GM21390 (cell line): ENCODE measurements around the gene KRTAP12-4.
"Not testable (repeated sequence)": the region's sequence is repeated elsewhere in the genome, so short reads cannot be mapped to it uniquely, and the experiment has no call there.

Experiments
- ATAC-seq: cut with Tn5 transposase; IDR thresholded peaks from one replicate; pipeline ENCODE4 v1.9.1; 2021; ENCODE audit not compliant: unreplicated experiment

KRTAP12-4 gene

DNA sequence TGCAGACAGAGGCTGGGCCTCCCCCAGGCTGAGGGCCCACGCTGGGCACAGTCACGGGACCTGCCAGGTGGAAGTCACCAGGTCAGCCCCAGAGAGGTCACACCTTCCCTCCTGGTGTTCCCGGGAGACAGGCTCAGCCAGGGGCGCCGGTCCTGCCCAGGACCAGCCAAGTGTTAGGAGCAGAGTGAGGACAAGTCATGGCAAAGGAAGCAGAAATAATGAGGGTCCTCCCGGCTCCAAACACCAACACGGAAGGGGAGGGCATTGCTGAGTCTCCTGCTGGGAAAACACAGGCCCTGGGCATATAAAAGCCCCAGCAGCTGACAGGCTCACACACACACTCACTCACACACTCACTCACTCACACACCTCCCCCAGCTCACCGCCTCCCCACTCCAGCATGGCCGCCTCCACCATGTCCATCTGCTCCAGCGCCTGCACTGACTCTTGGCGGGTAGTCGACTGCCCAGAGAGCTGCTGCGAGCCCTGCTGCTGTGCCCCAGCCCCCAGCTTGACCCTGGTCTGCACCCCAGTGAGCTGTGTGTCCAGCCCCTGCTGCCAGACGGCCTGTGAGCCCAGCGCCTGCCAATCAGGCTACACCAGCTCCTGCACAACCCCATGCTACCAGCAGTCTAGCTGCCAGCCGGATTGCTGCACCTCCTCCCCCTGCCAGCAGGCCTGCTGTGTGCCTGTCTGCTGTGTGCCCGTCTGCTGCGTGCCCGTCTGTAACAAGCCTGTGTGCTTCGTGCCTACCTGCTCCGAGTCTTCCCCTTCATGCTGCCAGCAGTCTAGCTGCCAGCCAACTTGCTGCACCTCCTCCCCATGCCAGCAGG, 17.2 kb downstream of the KRTAP12-4 start, which contains the start of gene KRTAP10-10:
KRTAP10-10 (plus strand) TSS at position 339 of the 833 bp plus-strand sequence; CDS start at position 401, 62 bp downstream.
- no peak for ATAC-seq

DNA sequence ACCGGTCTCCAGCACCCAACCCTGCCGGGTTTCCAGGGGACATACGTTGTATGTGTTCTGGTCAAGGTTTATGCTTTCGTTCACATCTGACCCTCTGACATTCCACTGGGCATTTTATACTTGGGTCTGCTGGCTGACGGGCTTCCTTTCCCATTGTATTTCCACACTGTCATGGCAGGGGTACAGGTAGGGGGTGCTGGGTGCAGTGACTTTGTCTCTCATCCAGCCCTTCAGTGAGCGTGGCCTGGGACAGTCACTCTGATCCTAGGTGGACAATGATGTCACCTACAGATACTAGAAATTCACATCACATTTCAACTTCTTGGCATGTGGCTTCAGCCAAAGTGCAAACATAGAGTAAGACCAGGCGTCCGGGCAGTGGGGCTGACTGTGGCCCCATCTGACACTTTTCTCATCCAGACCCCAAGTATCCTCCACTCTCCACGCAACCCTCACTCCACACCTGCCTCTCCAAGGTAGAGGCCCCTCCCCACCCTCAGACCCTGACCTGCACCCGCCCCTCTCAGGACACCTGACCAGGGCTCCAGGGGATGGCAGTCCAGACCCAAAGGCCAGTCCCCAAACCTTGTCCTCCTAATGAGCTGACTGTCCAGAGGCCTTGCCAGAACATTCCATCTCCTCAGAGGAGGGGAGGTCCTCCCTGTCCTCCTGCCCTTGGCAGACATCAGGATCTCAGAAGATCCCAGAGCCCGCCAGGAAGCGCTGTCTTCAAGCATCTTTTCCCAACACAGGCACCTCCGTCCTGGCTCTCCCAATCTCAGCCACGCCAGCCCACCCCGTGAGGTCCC, 18.0 kb downstream of the KRTAP12-4 start:
- no peak for ATAC-seq

DNA sequence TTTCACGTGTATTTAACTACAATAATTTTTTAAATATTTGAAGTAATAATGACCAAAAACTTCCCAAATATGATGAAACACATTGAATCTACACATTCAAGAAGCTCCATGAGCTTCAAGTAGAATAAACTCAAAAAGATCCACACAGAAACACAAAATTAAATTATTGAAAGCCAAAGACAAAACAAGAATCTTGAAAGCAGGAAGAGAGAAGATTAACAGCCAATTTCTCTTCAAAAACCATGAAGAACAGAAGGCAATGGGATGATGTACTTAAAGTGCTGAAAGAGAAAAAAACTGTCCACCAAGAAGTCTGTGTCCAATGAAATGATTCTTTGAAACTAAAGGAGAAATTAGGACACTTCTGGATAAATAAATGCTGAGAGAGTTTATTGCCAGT, 22.4 kb downstream of the KRTAP12-4 start:
- ATAC-seq = no peak

DNA sequence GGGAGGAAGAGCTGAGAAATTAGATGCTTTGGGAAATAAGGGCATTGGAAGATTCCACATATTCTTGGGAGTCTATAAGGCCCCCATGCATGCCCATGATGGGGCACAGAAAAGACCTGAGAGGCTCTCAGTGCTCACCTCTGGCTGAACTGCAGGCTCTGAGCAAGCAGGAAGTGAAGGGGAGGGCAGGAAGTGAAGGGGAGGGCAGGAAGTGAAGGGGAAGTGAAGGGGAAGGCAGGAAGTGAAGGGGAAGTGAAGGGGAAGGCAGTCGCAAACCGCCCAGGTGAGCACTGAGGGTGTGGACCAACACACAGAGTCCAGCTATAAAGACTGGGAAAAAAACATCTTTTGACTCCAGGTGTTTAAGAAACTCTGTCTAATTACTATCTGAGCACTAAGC, 24.0 kb downstream of the KRTAP12-4 start:
- no peak for ATAC-seq

DNA sequence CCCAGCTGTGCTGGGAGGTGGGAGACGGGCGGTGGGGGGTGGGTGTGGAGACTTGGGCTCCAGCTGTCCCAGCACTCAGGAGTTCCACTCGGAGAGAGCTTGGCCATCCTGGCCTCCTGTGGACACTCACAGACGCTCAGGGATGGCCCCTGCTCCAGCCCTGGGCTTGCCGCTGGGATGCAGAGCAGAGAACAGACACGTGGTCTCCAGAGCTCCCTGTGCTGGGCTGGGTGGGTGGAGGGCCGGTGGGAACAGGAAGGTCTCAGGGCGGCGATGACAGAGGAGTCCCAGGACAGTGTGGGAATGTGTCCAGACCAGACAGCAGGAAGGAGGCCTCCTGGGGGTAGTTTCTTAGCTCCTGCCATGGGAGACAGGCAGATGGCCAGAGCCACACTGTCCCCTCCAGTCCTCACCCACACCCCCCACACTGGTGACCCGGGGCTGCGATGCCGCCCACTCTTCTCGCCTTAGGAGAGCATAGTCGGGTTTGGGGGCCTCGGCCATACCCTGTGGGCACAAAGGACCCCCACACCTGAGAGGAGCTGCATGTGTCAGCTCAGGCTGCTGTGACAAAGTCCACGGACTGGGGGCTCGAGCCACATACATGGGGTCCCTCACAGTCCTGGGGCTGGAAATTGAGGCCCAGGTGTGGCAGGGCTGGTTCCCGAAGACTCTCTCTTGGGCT, 25.6 kb downstream of the KRTAP12-4 start:
- no peak for ATAC-seq

DNA sequence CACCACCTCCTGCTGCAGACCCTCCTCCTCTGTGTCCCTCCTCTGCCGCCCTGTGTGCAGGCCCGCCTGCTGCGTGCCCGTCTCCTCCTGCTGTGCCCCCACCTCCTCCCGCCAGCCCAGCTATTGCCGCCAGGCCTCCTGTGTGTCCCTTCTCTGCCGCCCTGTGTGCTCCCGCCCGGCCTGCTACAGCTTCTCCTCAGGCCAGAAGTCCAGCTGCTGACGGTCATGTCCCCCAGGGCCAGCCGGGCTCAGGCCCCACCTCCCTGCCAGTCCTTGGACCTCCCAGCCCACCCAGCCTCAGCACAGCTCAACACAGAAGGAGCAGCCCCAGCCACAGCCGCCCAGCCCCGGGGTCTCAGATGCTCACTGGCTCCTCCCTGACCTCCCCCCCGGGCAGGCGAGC, 26.6 kb downstream of the KRTAP12-4 start:
- not testable (repeated sequence) for ATAC-seq

DNA sequence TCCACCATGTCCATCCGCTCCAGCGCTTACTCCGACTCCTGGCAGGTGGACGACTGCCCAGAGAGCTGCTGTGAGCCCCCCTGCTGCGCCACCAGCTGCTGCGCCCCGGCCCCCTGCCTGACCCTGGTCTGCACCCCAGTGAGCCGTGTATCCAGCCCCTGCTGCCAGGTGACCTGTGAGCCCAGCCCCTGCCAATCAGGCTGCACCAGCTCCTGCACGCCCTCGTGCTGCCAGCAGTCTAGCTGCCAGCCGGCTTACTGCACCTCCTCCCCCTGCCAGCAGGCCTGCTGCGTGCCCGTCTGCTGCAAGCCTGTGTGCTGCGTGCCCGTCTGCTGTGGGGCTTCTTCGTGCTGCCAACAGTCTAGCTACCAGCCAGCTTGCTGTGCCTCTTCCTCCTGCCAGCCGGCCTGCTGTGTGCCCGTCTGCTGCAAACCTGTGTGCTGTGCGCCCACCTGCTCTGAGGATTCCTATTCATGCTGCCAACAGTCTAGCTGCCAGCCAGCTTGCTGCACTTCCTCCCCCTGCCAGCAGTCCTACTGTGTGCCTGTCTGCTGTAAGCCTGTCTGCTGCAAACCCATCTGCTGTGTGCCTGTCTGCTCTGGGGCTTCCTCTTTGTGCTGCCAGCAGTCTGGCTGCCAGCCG, 27.2 kb downstream of the KRTAP12-4 start:
- not testable (repeated sequence) for ATAC-seq

DNA sequence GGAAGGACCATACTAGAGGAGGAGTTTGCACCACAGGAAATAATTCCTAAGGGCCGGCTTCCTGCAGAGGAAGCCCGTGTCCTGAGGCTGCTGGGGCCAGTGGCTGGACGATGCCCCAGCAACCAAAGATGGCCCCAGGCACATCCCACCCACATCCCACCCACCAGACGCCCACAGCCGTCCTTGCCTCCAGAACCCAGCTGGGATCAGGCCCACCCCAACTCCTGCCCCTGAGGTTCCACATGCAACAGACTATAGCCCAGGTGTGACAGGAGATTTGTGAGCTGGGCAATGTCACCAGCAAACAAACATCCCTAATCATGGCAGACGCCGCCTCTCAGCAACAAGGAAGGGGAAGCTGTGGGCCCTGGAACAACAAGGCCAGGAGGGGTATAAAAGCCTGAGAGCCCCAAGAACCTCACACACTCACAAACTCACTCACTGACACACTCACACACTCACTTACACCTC, 27.8 kb downstream of the KRTAP12-4 start, which contains the start of gene KRTAP10-9:
KRTAP10-9 (plus strand) TSS at position 421 of the 471 bp plus-strand sequence. CDS start 79 bp downstream, outside the sequence.
- ATAC-seq = no peak

DNA sequence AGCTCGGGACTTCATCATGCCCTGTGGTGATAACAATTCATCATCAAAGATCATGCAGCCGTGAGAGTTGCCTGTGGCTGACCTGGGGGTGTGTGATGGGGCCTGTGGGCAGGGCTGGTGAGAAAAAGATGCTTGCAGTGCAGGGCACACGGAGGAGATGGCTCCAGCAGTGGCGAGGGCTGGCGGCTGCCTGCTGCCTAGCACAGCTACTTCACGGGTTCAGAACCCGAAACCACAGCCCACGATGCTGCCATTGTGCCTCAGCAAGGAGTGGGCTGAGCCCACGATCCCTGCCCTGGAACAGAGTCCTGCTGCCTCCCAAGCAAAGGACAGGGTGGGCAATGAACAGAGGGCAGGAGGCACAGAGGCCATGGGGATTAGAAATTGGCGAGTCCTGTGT, 28.2 kb downstream of the KRTAP12-4 start:
- ATAC-seq = no peak

DNA sequence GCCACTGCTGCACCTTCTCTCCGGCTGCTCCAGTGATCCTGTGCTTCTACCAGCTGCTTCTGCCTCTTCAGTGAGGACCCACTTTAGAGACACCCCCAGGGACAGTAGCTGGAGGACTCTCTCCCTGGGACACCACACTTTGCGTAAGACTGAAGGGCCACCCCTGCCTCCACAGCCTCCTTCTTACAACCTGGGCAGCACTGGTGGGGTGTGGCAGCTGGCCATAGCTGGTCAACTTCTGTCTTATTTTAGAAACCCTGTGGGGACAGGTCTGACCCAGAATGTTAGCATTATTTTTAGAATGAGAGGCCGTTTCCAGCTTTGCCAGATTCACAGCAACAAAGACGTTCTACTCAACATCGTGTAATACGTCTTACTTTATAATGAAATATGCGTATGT, 28.7 kb downstream of the KRTAP12-4 start:
- ATAC-seq = no peak

DNA sequence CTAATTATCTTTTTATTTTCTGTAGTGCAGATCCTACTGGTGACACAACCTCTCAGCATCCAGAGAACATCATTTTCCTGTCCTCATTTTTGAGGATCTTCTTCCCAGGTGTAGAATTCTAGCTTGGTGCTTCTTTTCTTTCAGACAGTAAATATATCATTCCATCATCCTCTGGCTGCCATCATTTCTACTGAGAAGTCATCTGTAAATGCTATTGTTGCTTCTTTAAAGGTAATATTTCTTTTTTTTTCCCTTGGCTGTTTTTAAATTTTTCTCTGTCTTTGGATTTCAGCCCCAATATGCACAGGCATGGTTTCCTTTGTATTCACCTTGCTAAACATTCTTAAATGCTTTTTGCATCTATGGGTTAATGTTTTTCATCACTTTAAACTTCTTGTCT, 30.9 kb downstream of the KRTAP12-4 start:
- ATAC-seq = no peak

DNA sequence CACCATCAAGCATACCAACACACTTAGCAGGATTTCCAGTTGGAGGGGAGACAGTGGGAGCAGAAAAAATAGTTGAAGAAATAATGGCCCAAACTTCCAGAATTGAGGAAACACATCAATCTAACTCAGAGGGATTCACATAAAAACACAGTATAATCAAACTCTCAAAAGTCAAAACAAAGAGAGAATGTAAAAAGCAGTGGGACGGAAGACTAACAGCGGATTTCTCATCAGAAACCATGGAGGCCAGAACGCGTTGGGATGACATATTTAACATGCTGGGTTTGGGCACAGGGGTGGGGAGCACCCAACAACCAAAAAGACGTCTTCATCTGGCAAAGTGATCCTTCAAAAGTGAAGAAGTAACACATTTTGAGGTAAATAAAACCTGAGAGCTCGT, 34.6 kb downstream of the KRTAP12-4 start:
- ATAC-seq = no peak

DNA sequence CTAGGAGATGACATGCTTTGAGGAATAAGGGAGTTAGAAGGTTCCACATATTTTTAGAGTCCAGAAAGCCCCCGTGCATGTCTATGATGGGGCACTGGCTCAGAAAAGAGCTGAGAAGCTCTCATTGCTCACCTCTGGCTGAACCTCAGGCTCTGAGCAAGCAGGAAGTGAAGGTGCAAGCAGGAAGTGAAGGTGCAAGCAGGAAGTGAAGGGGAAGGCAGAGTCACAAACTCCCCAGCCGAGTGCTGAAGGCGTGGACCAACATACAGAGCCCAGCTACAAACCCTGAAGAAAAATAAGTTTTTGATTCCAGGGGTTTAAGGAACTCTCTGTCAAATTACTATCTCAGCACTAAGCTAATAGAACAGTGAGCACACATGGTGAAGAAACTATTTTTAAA, 35.5 kb downstream of the KRTAP12-4 start:
- ATAC-seq = no peak

DNA sequence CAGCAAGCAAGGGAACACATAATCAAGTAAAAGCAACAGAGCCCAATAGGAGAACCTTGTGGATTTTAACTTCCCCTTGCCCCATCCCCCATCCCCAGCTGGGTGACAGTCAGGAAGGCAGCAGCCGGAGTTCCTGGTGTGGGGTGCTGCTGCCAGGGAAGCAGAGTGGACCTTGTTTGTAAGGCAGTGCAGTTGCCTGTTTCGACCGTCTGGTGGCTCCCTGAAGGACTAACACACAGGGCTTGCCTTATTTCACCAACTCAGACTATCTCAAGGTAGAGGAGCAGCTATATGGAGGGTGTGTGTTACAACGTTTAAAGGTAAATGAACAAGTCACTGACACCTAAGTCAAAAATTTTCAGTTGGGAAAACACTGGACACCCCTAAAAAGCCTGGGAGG, 36.0 kb downstream of the KRTAP12-4 start:
- ATAC-seq = no peak

DNA sequence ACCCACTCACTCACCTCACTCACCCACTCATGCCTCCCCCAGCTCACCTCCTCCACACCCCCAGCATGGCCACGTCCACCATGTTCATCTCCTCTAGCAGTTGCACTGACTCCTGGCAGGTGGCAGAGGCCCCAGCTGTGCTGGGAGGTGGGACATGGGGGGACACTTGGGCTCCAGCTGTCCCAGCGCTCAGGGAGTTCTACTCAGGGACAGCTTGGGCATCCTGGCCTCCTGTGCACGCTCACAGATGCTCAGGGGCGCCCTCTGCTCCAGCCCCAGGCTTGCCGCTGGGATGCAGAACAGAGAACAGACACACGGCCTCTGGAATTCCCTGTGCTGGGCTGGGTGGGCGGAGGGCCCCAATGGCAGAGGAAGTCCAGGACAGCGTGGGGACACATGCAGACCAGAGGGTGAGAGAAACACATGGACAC, 37.4 kb downstream of the KRTAP12-4 start:
- ATAC-seq = no peak

DNA sequence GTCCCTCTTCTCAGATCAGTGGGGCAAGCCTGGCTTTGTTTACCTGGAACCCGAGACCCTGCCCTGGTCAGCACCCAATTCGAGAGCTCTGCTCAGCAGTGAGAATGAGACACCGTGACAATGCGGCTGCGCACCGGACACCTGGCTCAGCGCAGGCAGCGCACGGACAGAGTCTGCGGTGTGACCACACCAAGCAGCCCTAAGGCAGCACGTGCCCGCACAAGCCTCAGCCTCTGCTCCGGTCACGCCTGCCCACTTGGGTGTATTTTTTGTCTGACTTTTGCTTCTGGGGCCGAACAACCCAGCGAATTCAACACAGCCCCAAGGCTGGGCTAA, 37.9 kb downstream of the KRTAP12-4 start:
- no peak for ATAC-seq

DNA sequence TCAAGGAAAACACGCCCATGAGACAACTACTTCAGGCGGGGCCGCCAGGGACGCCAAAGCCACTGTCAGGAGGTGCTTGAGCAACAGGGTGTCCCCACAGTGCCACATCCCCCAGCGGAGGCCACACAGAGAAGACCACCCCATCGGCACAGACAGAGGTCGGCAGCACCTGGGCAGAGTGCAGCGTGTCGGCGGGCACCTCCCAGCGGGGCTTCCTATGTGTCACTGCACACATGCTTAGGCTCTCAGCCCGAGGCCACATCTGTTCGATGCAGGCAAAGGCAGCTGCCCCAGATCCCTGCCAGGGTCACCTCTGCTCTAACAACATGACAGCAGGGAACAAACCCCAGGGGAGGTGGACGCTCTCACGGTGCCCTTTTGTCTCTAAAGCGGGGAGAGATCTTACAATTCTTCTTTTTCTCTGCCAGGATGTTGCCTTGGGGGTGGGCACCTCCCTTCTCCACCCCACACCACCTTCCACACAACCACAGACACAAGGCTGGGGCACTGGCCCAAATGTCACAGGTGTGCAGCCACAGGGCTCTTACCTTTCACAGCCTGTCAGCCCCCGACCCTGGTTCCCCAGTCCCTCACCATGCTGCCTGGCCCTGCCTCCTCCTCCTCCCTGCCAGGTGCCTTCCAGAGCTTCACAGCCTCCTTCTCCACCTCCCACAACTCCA, 38.4 kb downstream of the KRTAP12-4 start:
- ATAC-seq = no peak

DNA sequence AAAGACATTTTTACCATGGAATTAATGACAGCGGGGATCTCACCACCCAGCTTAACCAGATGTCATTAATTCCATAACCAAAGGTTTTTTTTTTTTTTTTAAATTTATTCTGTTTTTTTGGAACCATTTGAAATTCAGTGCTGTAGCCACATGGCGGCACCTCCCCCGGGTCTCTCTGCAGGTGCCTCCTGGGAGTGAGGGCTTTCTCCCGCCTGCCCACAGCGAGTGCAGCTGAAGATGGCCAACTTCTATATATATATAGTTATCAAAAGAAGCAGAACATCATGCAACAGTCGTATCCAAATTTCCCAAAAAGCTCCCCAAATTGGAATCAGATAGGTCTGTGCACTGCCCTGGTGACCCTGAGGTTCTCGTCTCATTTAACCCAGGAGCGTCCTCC, 39.0 kb downstream of the KRTAP12-4 start:
- no peak for ATAC-seq

DNA sequence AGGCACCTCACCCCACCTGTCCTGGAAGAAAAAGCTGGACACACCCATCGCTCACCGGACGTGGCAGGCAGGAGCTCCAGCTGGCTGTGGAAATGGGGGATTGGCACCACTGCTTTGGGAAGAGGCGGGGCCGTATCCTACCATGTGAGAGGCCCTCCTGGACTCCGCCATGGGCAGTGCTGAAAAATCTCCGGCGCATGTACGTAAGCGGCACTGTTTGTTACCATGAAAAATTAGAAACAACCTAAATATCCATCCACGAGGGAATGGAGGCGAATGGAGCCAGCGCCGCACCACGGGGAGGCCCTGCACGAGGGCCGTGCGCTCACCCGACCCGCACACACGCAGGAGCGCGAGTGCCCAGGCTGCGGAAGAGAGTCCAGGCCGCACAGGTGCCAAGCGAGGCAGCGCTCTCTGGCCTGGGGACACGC, 39.5 kb downstream of the KRTAP12-4 start:
- ATAC-seq = no peak

DNA sequence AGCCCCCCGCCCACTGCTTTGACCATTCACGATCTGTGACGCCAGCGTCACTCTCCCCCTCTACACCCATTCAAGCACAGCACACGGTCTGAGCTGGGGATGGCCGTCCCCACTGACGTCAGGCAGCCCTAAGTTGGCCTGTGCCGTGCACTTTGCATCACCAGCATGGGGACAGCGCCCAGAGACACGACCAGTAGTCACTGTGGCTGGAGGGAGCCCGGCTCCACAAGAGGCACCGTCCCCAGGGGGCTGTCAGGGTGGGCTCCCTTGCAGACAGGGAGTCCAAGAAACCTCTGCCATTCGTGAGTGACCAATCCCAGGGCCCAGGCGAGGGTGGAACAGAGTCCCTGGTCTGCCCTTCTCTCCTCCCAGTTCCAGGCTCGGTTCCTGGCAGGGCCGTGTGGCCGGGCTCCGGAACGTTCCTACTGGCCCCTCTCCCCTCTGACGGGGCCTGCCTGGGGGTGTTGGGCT, 40.3 kb downstream of the KRTAP12-4 start:
- ATAC-seq = no peak
